NCI-H2196 (cell line): Measurements from ENCODE around the gene TPCN1.

ENCODE experiments used
- DNase-seq: peaks from one replicate; lab custom pipeline; 2025; ENCODE audit not compliant: unreplicated experiment; lab: John Stamatoyannopoulos, UW

TPCN1 gene

GRCh38 chr12:113257564-113257963 lies 36.3 kb downstream of the TPCN1 start:
- no peak for DNase-seq

GRCh38 chr12:113260127-113260526 lies 38.9 kb downstream of the TPCN1 start:
- DNase-seq, result no peak

GRCh38 chr12:113260636-113261300 lies 39.5 kb downstream of the TPCN1 start:
- DNase-seq, result no peak

- no peak for DNase-seq
Observed at GRCh38 chr12:113261847-113262470, 40.7 kb downstream of the TPCN1 start.

GRCh38 chr12:113262710-113263109 lies 41.4 kb downstream of the TPCN1 start:
- no peak for DNase-seq

- no peak for DNase-seq
Observed at GRCh38 chr12:113263431-113263963, 42.2 kb downstream of the TPCN1 start.

GRCh38 chr12:113266106-113266895 lies 45.0 kb downstream of the TPCN1 start:
- no peak for DNase-seq

GRCh38 chr12:113267621-113268020 lies 46.4 kb downstream of the TPCN1 start:
- DNase-seq, result no peak

GRCh38 chr12:113268136-113268535 lies 46.9 kb downstream of the TPCN1 start:
- DNase-seq, result no peak

- DNase-seq, result no peak
Observed at GRCh38 chr12:113268621-113269020, 47.4 kb downstream of the TPCN1 start.

- DNase-seq, result no peak
Observed at GRCh38 chr12:113269257-113269943, 48.1 kb downstream of the TPCN1 start.

- DNase-seq, result no peak
Observed at GRCh38 chr12:113270709-113271009, 49.4 kb downstream of the TPCN1 start.

- no peak for DNase-seq
Observed at GRCh38 chr12:113271466-113271852, 50.2 kb downstream of the TPCN1 start.

- DNase-seq, result no peak
Observed at GRCh38 chr12:113271853-113272561, 50.7 kb downstream of the TPCN1 start.

GRCh38 chr12:113273053-113273725 lies 51.9 kb downstream of the TPCN1 start:
- no peak for DNase-seq

GRCh38 chr12:113274848-113275247 lies 53.6 kb downstream of the TPCN1 start:
- no peak for DNase-seq

- DNase-seq, result no peak
Observed at GRCh38 chr12:113276306-113276705, 55.0 kb downstream of the TPCN1 start.

- DNase-seq, result no peak
Observed at GRCh38 chr12:113276946-113277500, 55.8 kb downstream of the TPCN1 start.

- DNase-seq, result no peak
Observed at GRCh38 chr12:113277511-113277910, 56.2 kb downstream of the TPCN1 start.

- DNase-seq, result no peak
Observed at GRCh38 chr12:113278141-113278540, 56.9 kb downstream of the TPCN1 start.
